Measurements from ENCODE around the gene SLCO4C1.

- no peak for TF ChIP-seq POLR2AphosphoS5 (IDR thresholded peaks at IDR 0.05; ENCODE audit: low read depth, low read length)
- TF ChIP-seq TAF1 (IDR thresholded peaks at IDR 0.05; ENCODE audit: borderline replicate concordance, insufficient read depth, low read length) = no peak
- no peak for TF ChIP-seq REST (IDR thresholded peaks at IDR 0.05; ENCODE audit: insufficient read depth in 1 of 2, low read depth in 2 of 2, low read length in 2 of 2)
Measured at GRCh38 chr5:102286476-102286875, 9.6 kb downstream of the SLCO4C1 start.

Data from PFSK-1 (cell line).